GM12874 (cell line): Measurements from ENCODE around the gene GIN1.

Experiments used
- CTCF ChIP-seq: IDR thresholded peaks from 2 replicates; pipeline ENCODE4 v1.5.1; 2011; ENCODE audit warnings: low read depth, mild to moderate bottlenecking, control low read depth, low read length, moderate library complexity; ENCODE audit not compliant: insufficient read depth

GIN1 gene

GRCh38 chr5:103090791-103091190 is 29.1 kb downstream of the GIN1 start:
- no peak for TF ChIP-seq CTCF

- no peak for TF ChIP-seq CTCF
These were observed 30.7 kb downstream of the GIN1 start for GRCh38 chr5:103089272-103089671.

GRCh38 chr5:103086547-103086946 is 33.4 kb downstream of the GIN1 start:
- TF ChIP-seq CTCF: no peak

GRCh38 chr5:103079796-103080195 is 40.1 kb downstream of the GIN1 start:
- no peak for TF ChIP-seq CTCF

GRCh38 chr5:103075442-103075841 is 44.5 kb downstream of the GIN1 start:
- TF ChIP-seq CTCF: no peak

- TF ChIP-seq CTCF: no peak
These were observed 53.6 kb downstream of the GIN1 start for GRCh38 chr5:103066326-103066725.

- TF ChIP-seq CTCF: no peak
These were observed 59.4 kb downstream of the GIN1 start for GRCh38 chr5:103060424-103060954.
